HEK293T (cell line): Measurements from ENCODE around the gene PBX1.

Experiments used
- CTCF ChIA-PET: fragments of 350-600 bp; formaldehyde crosslinking; extraction: SDS; loops from one replicate; lab custom pipeline; 2021; ENCODE audit warnings: antibody characterized with exemption, inconsistent platforms; lab: Yijun Ruan, JAX
- POLR2A ChIA-PET: fragments of 350-600 bp; formaldehyde crosslinking; extraction: SDS; loops from one replicate; lab custom pipeline; 2020; ENCODE audit warnings: antibody characterized with exemption, inconsistent platforms; lab: Yijun Ruan, JAX
- DNase-seq: peaks from one replicate; pipeline ENCODE4 v3.0.0; 2012; ENCODE audit warnings: mixed read lengths; ENCODE audit errors: extremely low spot score
- ARNT ChIP-seq: fragments of 450-650 bp; IDR thresholded peaks from 2 replicates; pipeline ENCODE4 v1.6.1; 2017; ENCODE audit warnings: mild to moderate bottlenecking
- BHLHE40 ChIP-seq: fragments of 450-650 bp; IDR thresholded peaks from 2 replicates; pipeline ENCODE4 v1.6.1; 2016; ENCODE audit warnings: mild to moderate bottlenecking, moderate library complexity, borderline replicate concordance
- CTBP1 ChIP-seq: fragments of 450-650 bp; IDR thresholded peaks from 2 replicates; pipeline ENCODE4 v1.6.1; 2016; ENCODE audit warnings: borderline replicate concordance
- ELF4 ChIP-seq: fragments of 450-650 bp; IDR thresholded peaks from 2 replicates; pipeline ENCODE4 v1.6.1; 2017; ENCODE audit warnings: antibody characterized with exemption
- FOXA1 ChIP-seq: fragments of 450-650 bp; IDR thresholded peaks from 2 replicates; pipeline ENCODE4 v1.6.1; 2016; ENCODE audit warnings: mild to moderate bottlenecking
- FOXK2 ChIP-seq: fragments of 450-650 bp; IDR thresholded peaks from 2 replicates; pipeline ENCODE4 v1.6.1; 2016; ENCODE audit warnings: mild to moderate bottlenecking
- FOXM1 ChIP-seq: fragments of 450-650 bp; IDR thresholded peaks from 2 replicates; pipeline ENCODE4 v1.6.1; 2017; ENCODE audit warnings: mild to moderate bottlenecking, borderline replicate concordance
- HDGF ChIP-seq: fragments of 450-650 bp; IDR thresholded peaks from 2 replicates; pipeline ENCODE4 v1.6.1; 2017; ENCODE audit warnings: antibody characterized with exemption, borderline replicate concordance
- L3MBTL2 ChIP-seq: fragments of 450-650 bp; conservative IDR thresholded peaks from 2 replicates; pipeline ENCODE4 v1.6.1; 2016; ENCODE audit warnings: mild to moderate bottlenecking
- LEF1 ChIP-seq: fragments of 450-650 bp; IDR thresholded peaks from 2 replicates; pipeline ENCODE4 v1.6.1; 2017; ENCODE audit warnings: mild to moderate bottlenecking, borderline replicate concordance
- NFRKB ChIP-seq: fragments of 450-650 bp; IDR thresholded peaks from 2 replicates; pipeline ENCODE4 v1.6.1; 2016; ENCODE audit warnings: mild to moderate bottlenecking, moderate library complexity
- PKNOX1 ChIP-seq: fragments of 450-650 bp; IDR thresholded peaks from 2 replicates; pipeline ENCODE4 v1.6.1; 2016
- SP1 ChIP-seq: fragments of 450-650 bp; IDR thresholded peaks from 2 replicates; pipeline ENCODE4 v1.6.1; 2017
- SUZ12 ChIP-seq: fragments of 450-650 bp; IDR thresholded peaks from 2 replicates; pipeline ENCODE4 v1.6.1; 2016; ENCODE audit warnings: mild to moderate bottlenecking
- TARDBP ChIP-seq: fragments of 450-650 bp; IDR thresholded peaks from 2 replicates; pipeline ENCODE4 v1.6.1; 2016
- ZNF384 ChIP-seq: fragments of 450-650 bp; IDR thresholded peaks from 2 replicates; pipeline ENCODE4 v1.6.1; 2016

PBX1 gene

GRCh38 chr1:164567774-164568173 is 8.8 kb downstream of the PBX1 start:
- TF ChIP-seq ZNF384 (no peak), PKNOX1 (no peak), HDGF (no peak), FOXM1 (no peak), L3MBTL2 (no peak), LEF1 (no peak), ELF4 (no peak), CTBP1 (no peak), BHLHE40 (no peak), TARDBP (no peak), FOXK2 (no peak), NFRKB (no peak), SUZ12 (no peak), SP1 (no peak), FOXA1 (no peak), ARNT (no peak)
- ChIA-PET CTCF (interaction anchor here (0.5 kb wide), 1 partner anchor 223 kb away, joined by 3 read pairs; no protein-coding TSS in a partner anchor), POLR2A (no interaction called here)
- DNase-seq: no peak

DNA sequence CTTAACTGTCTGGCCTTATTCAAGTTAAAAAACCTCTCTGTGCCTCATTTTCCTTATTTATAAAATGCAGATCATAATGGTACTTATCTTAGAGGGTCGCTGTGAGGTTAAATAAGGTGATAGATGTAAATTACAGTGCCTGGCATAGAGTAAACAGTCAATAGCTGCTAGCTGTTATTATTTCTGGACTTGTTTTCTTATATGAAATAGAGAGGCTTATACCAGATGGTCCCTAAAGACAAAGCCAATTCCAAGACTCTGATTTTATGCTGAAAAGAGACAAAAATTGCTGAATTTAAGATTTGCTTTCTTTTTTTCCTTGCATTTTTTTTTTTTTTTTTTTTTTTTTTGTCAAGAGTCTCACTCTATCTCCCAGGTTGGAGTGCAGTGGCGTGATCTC is 10.3 kb downstream of the PBX1 start:
- CTCF ChIA-PET: interaction anchor here (1.2 kb wide), 1 partner anchor 21 kb away, joined by 6 read pairs; no protein-coding TSS in a partner anchor
- DNase-seq: no peak
- TF ChIP-seq FOXK2 (no peak), ZNF384 (no peak), CTBP1 (no peak), PKNOX1 (no peak), LEF1 (no peak), NFRKB (no peak), BHLHE40 (no peak), ARNT (no peak), FOXA1 (no peak)
- POLR2A ChIA-PET: no interaction called here

DNA sequence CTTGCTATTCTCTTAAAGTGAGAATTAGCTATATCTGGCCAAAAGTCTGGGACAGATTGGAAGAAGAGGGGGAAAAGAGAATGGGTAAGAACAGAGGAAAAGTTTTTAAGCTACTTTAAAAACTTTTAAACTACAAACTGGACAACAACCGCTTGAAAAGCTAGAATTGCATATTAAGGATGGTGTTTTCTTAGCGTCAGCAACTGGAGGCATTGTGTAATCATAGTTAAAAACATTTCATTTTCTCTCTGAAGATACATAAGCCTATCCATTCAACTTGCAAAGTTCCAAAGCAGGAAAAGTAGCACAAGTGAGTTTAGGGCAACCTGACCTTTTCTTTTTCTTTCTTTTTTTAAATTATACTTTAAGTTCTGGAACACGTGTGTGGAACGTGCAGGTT is 10.9 kb downstream of the PBX1 start:
- DNase-seq: no peak
- ChIA-PET POLR2A (no interaction called here), CTCF (interaction anchor here (1.2 kb wide), 1 partner anchor 20 kb away, joined by 6 read pairs; no protein-coding TSS in a partner anchor)
- TF ChIP-seq TARDBP (no peak), FOXM1 (no peak), NFRKB (no peak), LEF1 (no peak), ARNT (no peak), ZNF384 (no peak), SUZ12 (no peak), FOXA1 (no peak), SP1 (no peak), FOXK2 (no peak)

DNA sequence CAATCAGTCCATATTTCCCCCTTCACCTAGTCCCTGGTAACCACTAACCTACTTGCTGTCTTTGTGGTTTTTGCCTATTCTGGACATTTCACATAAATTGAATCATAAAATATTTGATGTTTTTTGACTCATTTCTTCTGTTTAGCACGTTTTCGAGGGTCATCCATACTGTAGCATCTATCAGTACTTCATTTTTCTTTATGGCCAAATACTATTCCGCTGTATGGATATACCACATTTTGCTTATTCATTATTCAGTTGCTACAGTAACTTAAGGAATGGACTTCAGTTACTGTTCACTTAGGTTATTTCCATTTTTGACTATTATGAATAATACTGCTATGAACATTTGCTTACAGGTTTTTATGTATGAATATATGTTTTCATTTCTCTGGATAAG is 12.3 kb downstream of the PBX1 start:
- ChIA-PET CTCF (no interaction called here), POLR2A (no interaction called here)
- TF ChIP-seq CTBP1 (no peak), SP1 (no peak), TARDBP (no peak), ARNT (no peak)
- no peak for DNase-seq

DNA sequence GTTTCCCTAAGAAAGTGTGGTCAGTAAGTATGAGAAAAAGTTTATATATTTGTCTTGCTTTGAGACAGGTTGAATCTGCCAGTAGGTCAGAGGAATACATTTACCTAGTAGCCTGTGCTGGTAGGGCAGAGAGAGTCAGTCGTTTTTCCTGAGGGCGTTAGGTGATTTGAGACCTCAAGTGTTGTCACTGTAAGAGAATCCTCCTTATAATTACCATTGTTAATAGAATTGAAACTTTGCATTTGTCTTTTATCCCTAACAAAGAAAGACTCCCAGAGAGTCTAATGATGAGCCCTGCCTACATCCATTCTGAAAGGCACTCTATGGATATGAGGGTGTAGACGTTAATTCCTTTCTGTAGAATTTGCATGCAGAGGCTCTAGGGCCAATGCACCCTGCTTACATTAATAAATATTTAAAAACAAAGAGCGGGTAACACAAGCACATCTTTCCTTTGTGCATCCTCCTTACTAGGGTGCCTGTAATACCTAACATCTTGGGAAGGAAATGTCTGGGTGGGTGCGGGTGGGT is 16.4 kb downstream of the PBX1 start:
- CTCF ChIA-PET: no interaction called here
- POLR2A ChIA-PET: no interaction called here
- DNase-seq: no peak
- TF ChIP-seq ZNF384 (no peak), HDGF (no peak), TARDBP (no peak), FOXM1 (no peak), CTBP1 (no peak), SUZ12 (no peak), BHLHE40 (no peak), SP1 (no peak), FOXA1 (no peak), ELF4 (no peak), FOXK2 (no peak), NFRKB (no peak), LEF1 (no peak), L3MBTL2 (no peak), ARNT (no peak), PKNOX1 (no peak)
